Measurements from ENCODE around the gene B4GALT1. TPM values are rescaled to one million over a fixed set of nuclear protein-coding genes. Genes with fewer than 3 reads are reported as not detected.
"Not testable (repeated sequence)": the region's sequence is repeated elsewhere in the genome, so short reads cannot be mapped to it uniquely, and the experiment has no call there.

The B4GALT1 gene
- total and polyA plus RNA-seq, 9 donors: 35.8 to 226 (median 88.3) TPM

DNA sequence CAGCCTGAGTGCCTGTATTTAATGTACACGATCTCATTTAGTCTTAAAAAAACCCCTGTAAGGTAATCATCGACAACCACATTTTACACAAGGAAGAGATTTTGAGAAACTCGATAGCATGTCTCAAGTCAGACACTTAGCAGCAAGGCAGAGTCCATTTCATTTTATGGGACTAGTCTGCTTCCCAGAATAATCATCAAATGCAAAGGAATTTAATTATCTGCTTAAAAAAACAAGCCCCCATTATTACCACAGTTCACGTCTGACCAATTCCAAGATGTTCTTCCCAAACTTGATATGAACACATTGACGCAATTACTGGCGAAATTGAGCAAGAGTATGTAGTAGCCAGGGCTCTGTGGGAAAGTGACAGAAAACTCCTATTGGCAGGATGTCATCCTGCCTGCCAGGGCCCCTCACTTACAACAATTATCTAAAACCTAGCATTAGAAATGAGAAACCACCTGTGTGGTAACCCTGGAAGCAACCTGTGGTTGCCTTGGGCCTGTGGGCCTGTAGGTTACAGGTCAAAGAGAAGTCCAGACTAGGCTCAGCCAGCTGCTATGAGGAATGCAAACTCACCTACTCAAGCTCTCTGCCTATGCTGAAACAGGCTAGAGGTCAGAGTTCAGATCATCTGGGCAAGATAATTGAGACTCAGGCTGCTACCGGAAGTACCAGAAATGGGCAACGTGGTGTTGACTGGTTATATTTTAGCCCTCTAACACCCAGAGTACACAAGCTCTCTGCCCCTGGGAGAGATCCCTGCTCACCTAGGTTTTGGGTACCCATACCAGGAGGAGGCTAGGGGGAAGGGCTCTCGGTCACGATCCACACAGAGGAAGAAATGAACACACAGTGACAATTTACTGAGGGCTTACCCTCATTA is 1.6 kb downstream of the B4GALT1 start:
- peak overlapping the region; percentile 79 to 95 for H3K27ac ChIP-seq
- H3K9me3 ChIP-seq: no peaks in the 10 kb centered on the region
- no peaks in the 10 kb centered on the region for H3K36me3 ChIP-seq
- peak; percentile 42 to 83 (median 60) for DNase-seq
- H3K4me1 ChIP-seq (ENCODE audit: insufficient read depth): peaks cover 29% of the 10 kb centered on the region
- TF ChIP-seq EP300 (IDR thresholded peaks at IDR 0.05): peak; percentile 95
- peak; percentile 19 for TF ChIP-seq POLR2A (IDR thresholded peaks at IDR 0.05)
- TF ChIP-seq, protein P1, sequence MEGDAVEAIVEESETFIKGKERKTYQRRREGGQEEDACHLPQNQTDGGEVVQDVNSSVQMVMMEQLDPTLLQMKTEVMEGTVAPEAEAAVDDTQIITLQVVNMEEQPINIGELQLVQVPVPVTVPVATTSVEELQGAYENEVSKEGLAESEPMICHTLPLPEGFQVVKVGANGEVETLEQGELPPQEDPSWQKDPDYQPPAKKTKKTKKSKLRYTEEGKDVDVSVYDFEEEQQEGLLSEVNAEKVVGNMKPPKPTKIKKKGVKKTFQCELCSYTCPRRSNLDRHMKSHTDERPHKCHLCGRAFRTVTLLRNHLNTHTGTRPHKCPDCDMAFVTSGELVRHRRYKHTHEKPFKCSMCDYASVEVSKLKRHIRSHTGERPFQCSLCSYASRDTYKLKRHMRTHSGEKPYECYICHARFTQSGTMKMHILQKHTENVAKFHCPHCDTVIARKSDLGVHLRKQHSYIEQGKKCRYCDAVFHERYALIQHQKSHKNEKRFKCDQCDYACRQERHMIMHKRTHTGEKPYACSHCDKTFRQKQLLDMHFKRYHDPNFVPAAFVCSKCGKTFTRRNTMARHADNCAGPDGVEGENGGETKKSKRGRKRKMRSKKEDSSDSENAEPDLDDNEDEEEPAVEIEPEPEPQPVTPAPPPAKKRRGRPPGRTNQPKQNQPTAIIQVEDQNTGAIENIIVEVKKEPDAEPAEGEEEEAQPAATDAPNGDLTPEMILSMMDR (IDR thresholded peaks at IDR 0.05): no peak
- intact Hi-C loops (cut with DNase I): loop anchor here in 2 of 4 donors (10.0 kb wide), 2 partner anchors 49 to 1499 kb away; partner anchors contain the start of gene CCL27 (in 1 of the 2)
- WGBS, 3 donors: 6 to 9% (median 7%) methylated on average over 10 of the region's 10 CpGs
- no peaks in the 10 kb centered on the region for H3K27me3 ChIP-seq
- peak overlapping the region; percentile 76 for H3K4me3 ChIP-seq

DNA sequence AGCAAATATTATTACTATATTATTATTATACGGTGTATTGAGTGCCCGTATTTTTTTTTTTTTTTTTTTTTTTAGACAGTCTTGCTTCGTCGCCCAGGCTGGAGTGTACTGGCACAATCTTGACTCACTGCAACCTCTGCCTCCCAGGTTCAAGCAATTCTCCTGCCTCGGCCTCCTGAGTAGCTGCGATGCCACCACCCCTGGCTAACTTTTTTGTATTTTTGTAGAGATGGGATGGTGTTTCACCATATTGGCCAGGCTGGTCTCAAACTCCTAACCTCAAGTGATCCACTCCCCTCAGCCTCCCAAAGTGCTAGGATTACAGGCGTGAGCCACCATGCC is 2.2 kb downstream of the B4GALT1 start:
- H3K27me3 ChIP-seq, H3K9me3 ChIP-seq, H3K36me3 ChIP-seq, DNase-seq: not testable (repeated sequence)
- intact Hi-C loops (cut with DNase I): loop anchor here in 2 of 4 donors (10.0 kb wide), 2 partner anchors 50 to 1500 kb away; partner anchors contain the start of gene CCL27 (in 1 of the 2)
- peak overlapping the region; percentile 75 to 95 for H3K27ac ChIP-seq
- peak overlapping the region; percentile 76 for H3K4me3 ChIP-seq
- WGBS, 3 donors: 19 to 29% (median 23%) methylated on average over 7 of the region's 7 CpGs
- H3K4me1 ChIP-seq (ENCODE audit: insufficient read depth): peaks cover 31% of the 10 kb centered on the region

DNA sequence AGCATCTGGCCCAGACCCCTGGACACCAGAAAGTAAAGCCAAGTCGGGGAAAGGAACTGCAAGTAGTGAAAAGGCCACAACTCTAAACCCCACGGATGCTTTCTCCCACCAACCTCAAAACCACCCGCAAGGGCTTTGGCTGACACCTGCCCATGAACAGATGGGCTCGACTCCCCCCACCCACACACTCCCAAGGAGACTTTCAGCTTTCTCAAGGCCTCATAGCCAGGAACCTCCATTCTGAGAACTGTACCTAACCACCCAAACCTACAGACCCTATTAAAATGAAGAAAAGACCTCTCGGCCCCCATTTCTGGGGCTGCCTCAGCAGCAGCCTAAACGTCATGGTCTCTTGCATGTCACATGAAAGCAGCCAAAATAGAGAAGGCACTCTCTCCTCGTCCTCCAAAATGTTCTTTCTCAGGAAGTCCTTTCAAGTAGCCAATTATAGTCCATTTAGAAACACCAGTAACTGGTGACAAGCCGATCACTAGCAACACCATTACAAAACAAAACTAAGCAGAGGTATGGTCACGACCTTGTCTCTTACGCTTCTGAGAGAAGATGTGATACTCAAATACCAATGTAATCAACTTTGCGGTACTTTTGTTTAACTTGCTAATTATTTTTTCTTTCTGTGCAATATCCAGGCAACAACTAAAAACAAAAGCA is 2.9 kb downstream of the B4GALT1 start:
- 21 to 22% (median 21%) methylated on average over 11 of the region's 11 CpGs for WGBS, 3 donors

DNA sequence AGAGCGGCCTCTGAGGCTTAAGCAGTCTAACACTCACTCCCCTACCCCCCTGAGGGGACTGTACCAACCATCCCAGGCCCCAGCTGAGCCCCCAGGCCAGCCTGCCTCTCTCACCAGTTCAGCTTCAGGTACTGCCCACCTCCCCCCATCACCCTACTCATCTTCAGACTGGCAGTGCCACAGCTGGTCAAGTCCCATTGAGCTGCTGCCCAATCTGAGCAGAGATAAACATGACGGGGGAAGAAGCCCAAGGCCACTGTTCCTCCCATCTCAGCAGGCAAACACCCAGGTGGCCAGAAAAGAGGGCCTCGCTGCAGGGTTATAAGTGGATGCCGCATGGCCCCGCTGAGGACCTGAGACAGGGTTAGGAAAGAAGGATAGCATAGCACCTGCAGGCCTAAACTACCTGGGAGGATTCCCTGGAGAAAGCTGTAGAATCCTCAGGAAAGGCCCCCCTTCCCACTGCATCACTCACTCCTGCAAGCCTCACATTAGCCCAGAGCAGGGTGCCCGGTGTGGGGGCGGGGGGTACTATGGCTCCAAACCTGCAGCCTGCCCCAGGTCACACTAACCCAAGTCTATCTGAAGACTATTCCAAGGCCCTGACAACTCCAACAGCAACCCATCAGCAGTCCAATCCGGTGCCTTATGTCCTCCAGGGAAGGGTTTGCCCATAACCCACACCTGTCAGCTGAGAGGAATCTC is 3.6 kb downstream of the B4GALT1 start:
- Histone ChIP-seq H3K4me1 (ENCODE audit: insufficient read depth) (peaks cover 36% of the 10 kb centered on the region), H3K36me3 (no peaks in the 10 kb centered on the region), H3K27me3 (no peaks in the 10 kb centered on the region), H3K27ac (peak overlapping the region; percentile 75 to 95), H3K9me3 (no peaks in the 10 kb centered on the region), H3K4me3 (peak overlapping the region; percentile 76)
- intact Hi-C loops (cut with DNase I): loop anchor here in 2 of 4 donors (10.0 kb wide), 2 partner anchors 51 to 1501 kb away; partner anchors contain the start of gene CCL27 (in 1 of the 2)
- peak in 4 of 5 donors; percentile 47 to 58 (median 50) for DNase-seq
- 59 to 66% (median 64%) methylated on average over 8 of the region's 8 CpGs for WGBS, 3 donors
- TF ChIP-seq EP300 (IDR thresholded peaks at IDR 0.05) (no peak), POLR2A (IDR thresholded peaks at IDR 0.05) (no peak)
- TF ChIP-seq, protein P1 (IDR thresholded peaks at IDR 0.05): no peak

More for the DNA sequence above, 2.9 kb downstream of the B4GALT1 start:
- Histone ChIP-seq H3K36me3 (no peaks in the 10 kb centered on the region), H3K4me1 (ENCODE audit: insufficient read depth) (peaks cover 36% of the 10 kb centered on the region), H3K27ac (peak overlapping the region; percentile 75 to 95), H3K27me3 (no peaks in the 10 kb centered on the region), H3K4me3 (peak overlapping the region; percentile 76), H3K9me3 (no peaks in the 10 kb centered on the region)
- DNase-seq: peak in 1 of 5 donors; percentile 35
- intact Hi-C loops (cut with DNase I): loop anchor here in 2 of 4 donors (10.0 kb wide), 2 partner anchors 51 to 1501 kb away; partner anchors contain the start of gene CCL27 (in 1 of the 2)
- TF ChIP-seq, protein P1 (IDR thresholded peaks at IDR 0.05): no peak
- TF ChIP-seq POLR2A (IDR thresholded peaks at IDR 0.05): no peak
- no peak for TF ChIP-seq EP300 (IDR thresholded peaks at IDR 0.05)

Measured in ovary (tissue), 9 donors.